ENCODE results near the gene TRH.

The TRH gene

DNA sequence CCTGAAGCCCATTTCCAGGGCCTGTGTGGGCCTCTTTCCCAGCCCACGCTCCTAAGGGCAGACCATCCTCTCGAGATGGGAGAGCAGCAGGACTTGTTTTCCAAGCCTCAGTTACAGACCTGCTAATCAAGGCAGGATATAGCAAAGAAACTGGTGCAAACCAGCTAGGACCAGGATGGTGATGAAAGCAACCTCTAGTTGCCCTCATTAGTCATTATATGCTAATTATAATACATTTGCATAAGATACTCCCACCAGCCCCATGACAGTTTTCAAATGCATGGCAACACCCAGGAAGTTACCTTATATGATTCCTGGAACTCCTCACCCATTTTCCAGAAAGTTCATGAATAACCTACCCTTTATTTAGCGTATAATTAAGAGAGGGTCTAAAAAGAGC, 34.4 kb upstream of the TRH start:
- no peak overlapping the region for H3K23ac ChIP-seq (ENCODE audit: low read length)
- H2BK5ac ChIP-seq (ENCODE audit: low read depth, low read length, poor library complexity): no peak overlapping the region
- no peak overlapping the region for H3K4me2 ChIP-seq (ENCODE audit: low read length)
- no peak overlapping the region for H2BK12ac ChIP-seq (ENCODE audit: low read length)
- H3K14ac ChIP-seq (ENCODE audit: low read length): no peak overlapping the region
- no peak overlapping the region for H3K4me3 ChIP-seq (ENCODE audit: low read depth, low read length)
- no peak overlapping the region for H4K8ac ChIP-seq (ENCODE audit: low read depth, low read length)
- H2AK5ac ChIP-seq (ENCODE audit: low read length): no peak overlapping the region
- no peak overlapping the region for H2AFZ ChIP-seq (ENCODE audit: insufficient read depth, low read length, poor library complexity)
- no peaks in the 10 kb centered on the region for H3K36me3 ChIP-seq (ENCODE audit: control insufficient read depth in 1 of 2, insufficient read depth in 2 of 2, low read length in 2 of 2)
- H3K27ac ChIP-seq (ENCODE audit: low read depth, low read length): no peak overlapping the region
- H3K79me2 ChIP-seq (ENCODE audit: control insufficient read depth, insufficient read depth, low read length, poor library complexity): no peaks in the 10 kb centered on the region
- no peaks in the 10 kb centered on the region for H3K4me1 ChIP-seq (ENCODE audit: control insufficient read depth in 1 of 2, insufficient read depth in 2 of 2, low read length in 2 of 2)
- H3K18ac ChIP-seq (ENCODE audit: low read length): no peak overlapping the region
- H4K12ac ChIP-seq (ENCODE audit: low read depth, low read length): no peak overlapping the region
- H3K27me3 ChIP-seq (ENCODE audit: insufficient read depth, low read length): no peaks in the 10 kb centered on the region
- no peaks in the 10 kb centered on the region for H3K9me3 ChIP-seq (ENCODE audit: insufficient read depth, low read depth, low read length)
- H3K9ac ChIP-seq (ENCODE audit: low read length): no peak overlapping the region
- no peak overlapping the region for H4K91ac ChIP-seq (ENCODE audit: low read depth, low read length)
- H3K79me1 ChIP-seq (ENCODE audit: low read length): no peaks in the 10 kb centered on the region
- H2BK120ac ChIP-seq (ENCODE audit: insufficient read depth, low read length, poor library complexity): no peak overlapping the region
- DNase-seq: no peak
- no peak overlapping the region for H3K4ac ChIP-seq (ENCODE audit: low read depth, low read length)
- no CpG with 5 or more reads among the region's 3 CpGs for WGBS (ENCODE audit: extremely low coverage, insufficient coverage, insufficient read length)

DNA sequence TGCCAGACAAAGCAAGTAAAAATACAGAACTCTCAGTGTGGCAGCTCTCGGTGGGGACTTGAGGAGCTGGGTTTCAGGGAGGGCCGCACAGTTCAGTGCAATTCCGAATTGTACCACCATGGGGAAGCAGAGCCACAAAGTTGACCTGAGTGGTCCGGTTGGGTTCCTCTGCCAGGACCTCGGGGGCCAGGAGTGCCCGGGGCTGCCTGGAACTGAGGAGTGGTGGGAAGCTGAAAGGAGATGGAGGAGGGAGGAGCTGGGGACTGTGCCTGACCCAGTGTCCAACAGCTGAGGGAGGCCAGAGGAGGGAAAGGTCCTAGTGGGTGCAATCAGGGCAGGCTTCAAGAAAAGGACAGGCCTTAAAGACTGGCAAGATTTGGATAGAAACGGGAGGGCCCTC, 32.2 kb upstream of the TRH start:
- no peaks in the 10 kb centered on the region for H3K79me2 ChIP-seq (ENCODE audit: control insufficient read depth, insufficient read depth, low read length, poor library complexity)

DNA sequence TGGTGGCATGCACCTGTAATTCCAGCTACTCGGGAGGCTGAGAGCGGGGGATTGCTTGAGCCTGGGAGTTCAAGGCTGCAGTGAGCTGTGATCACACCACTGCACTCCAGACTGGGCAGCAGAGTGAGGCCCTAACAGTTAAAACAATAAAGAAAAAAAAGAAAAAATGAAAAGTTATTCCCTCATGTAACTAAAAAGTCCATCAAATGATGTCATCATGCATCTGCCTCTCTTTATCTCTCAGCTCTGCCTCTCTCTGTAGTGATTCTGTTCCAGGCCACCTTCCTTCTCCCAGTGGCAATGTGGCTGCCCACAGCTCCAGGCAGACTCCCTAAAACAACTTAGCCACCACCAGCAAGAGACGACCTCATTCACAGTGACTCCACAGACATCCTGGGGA, 31.5 kb upstream of the TRH start:
- no peaks in the 10 kb centered on the region for H3K79me2 ChIP-seq (ENCODE audit: control insufficient read depth, insufficient read depth, low read length, poor library complexity)
- H3K9me3 ChIP-seq (ENCODE audit: insufficient read depth, low read depth, low read length): peaks cover 4% of the 10 kb centered on the region
- no peak overlapping the region for H3K9ac ChIP-seq (ENCODE audit: low read length)
- no peak overlapping the region for H4K8ac ChIP-seq (ENCODE audit: low read depth, low read length)
- no peak overlapping the region for H3K27ac ChIP-seq (ENCODE audit: low read depth, low read length)
- no peak overlapping the region for H3K18ac ChIP-seq (ENCODE audit: low read length)
- no peak overlapping the region for H3K23ac ChIP-seq (ENCODE audit: low read length)
- H2BK5ac ChIP-seq (ENCODE audit: low read depth, low read length, poor library complexity): no peak overlapping the region
- no peak overlapping the region for H4K12ac ChIP-seq (ENCODE audit: low read depth, low read length)
- no peak overlapping the region for H2BK12ac ChIP-seq (ENCODE audit: low read length)
- no CpG with 5 or more reads among the region's 3 CpGs for WGBS (ENCODE audit: extremely low coverage, insufficient coverage, insufficient read length)
- H2BK120ac ChIP-seq (ENCODE audit: insufficient read depth, low read length, poor library complexity): no peak overlapping the region
- no peak overlapping the region for H2AK5ac ChIP-seq (ENCODE audit: low read length)
- H3K27me3 ChIP-seq (ENCODE audit: insufficient read depth, low read length): no peaks in the 10 kb centered on the region
- no peaks in the 10 kb centered on the region for H3K79me1 ChIP-seq (ENCODE audit: low read length)
- H3K4me1 ChIP-seq (ENCODE audit: control insufficient read depth in 1 of 2, insufficient read depth in 2 of 2, low read length in 2 of 2): no peaks in the 10 kb centered on the region
- DNase-seq: no peak
- H3K4me2 ChIP-seq (ENCODE audit: low read length): no peak overlapping the region
- no peak overlapping the region for H4K91ac ChIP-seq (ENCODE audit: low read depth, low read length)
- H3K14ac ChIP-seq (ENCODE audit: low read length): no peak overlapping the region
- H2AFZ ChIP-seq (ENCODE audit: insufficient read depth, low read length, poor library complexity): no peak overlapping the region
- no peak overlapping the region for H3K4me3 ChIP-seq (ENCODE audit: low read depth, low read length)
- H3K4ac ChIP-seq (ENCODE audit: low read depth, low read length): no peak overlapping the region
- no peaks in the 10 kb centered on the region for H3K36me3 ChIP-seq (ENCODE audit: control insufficient read depth in 1 of 2, insufficient read depth in 2 of 2, low read length in 2 of 2)

More for the DNA sequence above, 32.2 kb upstream of the TRH start:
- H3K27me3 ChIP-seq (ENCODE audit: insufficient read depth, low read length): no peaks in the 10 kb centered on the region
- no peak overlapping the region for H3K4ac ChIP-seq (ENCODE audit: low read depth, low read length)
- no peak overlapping the region for H2AK5ac ChIP-seq (ENCODE audit: low read length)
- H4K8ac ChIP-seq (ENCODE audit: low read depth, low read length): no peak overlapping the region
- no peak overlapping the region for H4K91ac ChIP-seq (ENCODE audit: low read depth, low read length)
- H3K18ac ChIP-seq (ENCODE audit: low read length): no peak overlapping the region
- no peak overlapping the region for H3K27ac ChIP-seq (ENCODE audit: low read depth, low read length)
- H3K23ac ChIP-seq (ENCODE audit: low read length): no peak overlapping the region
- no peak overlapping the region for H2BK5ac ChIP-seq (ENCODE audit: low read depth, low read length, poor library complexity)
- H3K4me2 ChIP-seq (ENCODE audit: low read length): no peak overlapping the region
- no peak overlapping the region for H2AFZ ChIP-seq (ENCODE audit: insufficient read depth, low read length, poor library complexity)
- H4K12ac ChIP-seq (ENCODE audit: low read depth, low read length): no peak overlapping the region
- H3K14ac ChIP-seq (ENCODE audit: low read length): no peak overlapping the region
- no peak overlapping the region for H2BK12ac ChIP-seq (ENCODE audit: low read length)
- whole genome bisulfite sequencing (ENCODE audit: extremely low coverage, insufficient coverage, insufficient read length): no CpG with 5 or more reads among the region's 7 CpGs
- H3K9ac ChIP-seq (ENCODE audit: low read length): no peak overlapping the region
- H3K4me1 ChIP-seq (ENCODE audit: control insufficient read depth in 1 of 2, insufficient read depth in 2 of 2, low read length in 2 of 2): no peaks in the 10 kb centered on the region
- no peaks in the 10 kb centered on the region for H3K36me3 ChIP-seq (ENCODE audit: control insufficient read depth in 1 of 2, insufficient read depth in 2 of 2, low read length in 2 of 2)
- H3K79me1 ChIP-seq (ENCODE audit: low read length): no peaks in the 10 kb centered on the region
- no peak overlapping the region for H3K4me3 ChIP-seq (ENCODE audit: low read depth, low read length)
- no peak overlapping the region for H2BK120ac ChIP-seq (ENCODE audit: insufficient read depth, low read length, poor library complexity)
- peaks cover 4% of the 10 kb centered on the region for H3K9me3 ChIP-seq (ENCODE audit: insufficient read depth, low read depth, low read length)
- peak; percentile 59 to 81 for DNase-seq

DNA sequence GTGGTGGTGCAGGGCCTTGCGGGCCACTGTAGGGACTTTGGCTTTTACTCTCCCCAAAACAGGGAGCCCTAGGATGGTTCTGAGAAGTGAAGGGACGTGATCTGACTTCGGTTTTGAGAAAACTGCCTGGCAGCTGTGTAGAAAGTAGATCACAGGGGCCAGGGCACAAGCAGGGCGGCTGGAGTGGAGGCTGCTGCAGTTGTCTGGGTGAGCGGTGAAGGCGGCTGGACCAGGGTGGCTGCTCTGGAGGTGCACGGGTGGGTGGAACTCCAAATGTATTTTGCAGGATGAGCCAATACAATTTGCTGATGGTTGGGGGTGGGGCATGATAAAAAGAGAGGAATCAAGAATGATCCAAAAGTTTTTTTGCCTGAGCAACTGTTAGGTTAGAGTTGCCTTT, 29.8 kb upstream of the TRH start:
- no peaks in the 10 kb centered on the region for H3K27me3 ChIP-seq (ENCODE audit: insufficient read depth, low read length)
- no peak overlapping the region for H3K9ac ChIP-seq (ENCODE audit: low read length)
- no peaks in the 10 kb centered on the region for H3K79me2 ChIP-seq (ENCODE audit: control insufficient read depth, insufficient read depth, low read length, poor library complexity)
- no peak overlapping the region for H3K4me2 ChIP-seq (ENCODE audit: low read length)
- WGBS (ENCODE audit: extremely low coverage, insufficient coverage, insufficient read length): no CpG with 5 or more reads among the region's 7 CpGs
- H4K12ac ChIP-seq (ENCODE audit: low read depth, low read length): no peak overlapping the region
- no peak overlapping the region for H3K4ac ChIP-seq (ENCODE audit: low read depth, low read length)
- no peak overlapping the region for H2BK5ac ChIP-seq (ENCODE audit: low read depth, low read length, poor library complexity)
- H3K4me1 ChIP-seq (ENCODE audit: control insufficient read depth in 1 of 2, insufficient read depth in 2 of 2, low read length in 2 of 2): no peaks in the 10 kb centered on the region
- no peak overlapping the region for H4K8ac ChIP-seq (ENCODE audit: low read depth, low read length)
- H3K14ac ChIP-seq (ENCODE audit: low read length): no peak overlapping the region
- no peak overlapping the region for H3K18ac ChIP-seq (ENCODE audit: low read length)
- H2AFZ ChIP-seq (ENCODE audit: insufficient read depth, low read length, poor library complexity): no peak overlapping the region
- no peak overlapping the region for H4K91ac ChIP-seq (ENCODE audit: low read depth, low read length)
- no peak overlapping the region for H2BK120ac ChIP-seq (ENCODE audit: insufficient read depth, low read length, poor library complexity)
- H3K9me3 ChIP-seq (ENCODE audit: insufficient read depth, low read depth, low read length): peaks cover 4% of the 10 kb centered on the region
- H3K36me3 ChIP-seq (ENCODE audit: control insufficient read depth in 1 of 2, insufficient read depth in 2 of 2, low read length in 2 of 2): no peaks in the 10 kb centered on the region
- H3K27ac ChIP-seq (ENCODE audit: low read depth, low read length): no peak overlapping the region
- no peak overlapping the region for H2AK5ac ChIP-seq (ENCODE audit: low read length)
- H3K23ac ChIP-seq (ENCODE audit: low read length): no peak overlapping the region
- no peak overlapping the region for H3K4me3 ChIP-seq (ENCODE audit: low read depth, low read length)
- no peak for DNase-seq
- H3K79me1 ChIP-seq (ENCODE audit: low read length): no peaks in the 10 kb centered on the region
- no peak overlapping the region for H2BK12ac ChIP-seq (ENCODE audit: low read length)

Data from trophoblast cell (in vitro differentiated cells and primary cell).